Cardiac fibroblast (primary cell): ENCODE results near the gene TTYH1.

ENCODE experiments used
- DNase-seq, 2 donors: peaks; one replicate each; pipeline versions ENCODE4 v3.0.0 to v3.0.0-alpha.2; 2010; ENCODE audit warnings: low read depth in 2 of 2
- H3K4me3 ChIP-seq, 2 donors: replicated peaks in 1 of 2; 1 replicate in 1 of 2; 2 replicates in 1 of 2; pipeline ENCODE4 v1.5.1; 2011; ENCODE audit warnings: low read depth in 2 of 2, low read length in 2 of 2, mild to moderate bottlenecking in 2 of 2, moderate library complexity in 1 of 2
- CTCF ChIP-seq: IDR thresholded peaks from one replicate; pipeline ENCODE4 v1.5.1; 2011; ENCODE audit warnings: low read depth, mild to moderate bottlenecking, low read length, inconsistent platforms

The TTYH1 gene

GRCh38 chr19:54458648-54459281 is 43.5 kb downstream of the TTYH1 start:
- DNase-seq, result no peak
- no peak overlapping the region for H3K4me3 ChIP-seq
- TF ChIP-seq CTCF, result no peak

GRCh38 chr19:54459282-54460229 is 44.3 kb downstream of the TTYH1 start:
- DNase-seq, result no peak
- H3K4me3 ChIP-seq, result no peak overlapping the region
- TF ChIP-seq CTCF, result no peak

GRCh38 chr19:54460230-54461005 is 45.2 kb downstream of the TTYH1 start:
- TF ChIP-seq CTCF, result no peak
- H3K4me3 ChIP-seq, result no peak overlapping the region
- DNase-seq, result no peak

- no peak for TF ChIP-seq CTCF
- no peak overlapping the region for H3K4me3 ChIP-seq
- no peak for DNase-seq
Observed at GRCh38 chr19:54461210-54461609, 45.9 kb downstream of the TTYH1 start.

DNA sequence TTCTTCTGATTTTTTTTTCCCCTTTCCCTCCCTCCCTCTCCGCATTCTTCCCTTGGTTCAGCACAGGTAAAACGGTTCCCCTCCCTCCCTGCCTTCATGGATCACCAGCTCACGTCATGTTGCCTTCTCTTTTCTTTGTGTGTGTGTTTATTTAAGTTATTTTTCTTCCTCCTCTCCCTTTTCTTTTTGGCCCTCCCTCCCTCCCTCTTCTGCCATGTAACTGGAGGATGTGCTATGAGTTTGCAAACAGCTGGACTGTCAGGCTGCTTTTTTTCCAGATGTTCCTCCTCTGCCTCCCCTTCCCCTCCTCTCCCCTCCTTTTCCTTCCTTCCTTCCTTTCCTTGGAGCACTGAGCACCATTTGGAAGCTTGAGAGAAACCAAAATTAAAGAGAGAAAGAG is 46.3 kb downstream of the TTYH1 start:
- H3K4me3 ChIP-seq, result no peak overlapping the region
- TF ChIP-seq CTCF, result no peak
- peak; percentile 32 to 50 for DNase-seq

DNA sequence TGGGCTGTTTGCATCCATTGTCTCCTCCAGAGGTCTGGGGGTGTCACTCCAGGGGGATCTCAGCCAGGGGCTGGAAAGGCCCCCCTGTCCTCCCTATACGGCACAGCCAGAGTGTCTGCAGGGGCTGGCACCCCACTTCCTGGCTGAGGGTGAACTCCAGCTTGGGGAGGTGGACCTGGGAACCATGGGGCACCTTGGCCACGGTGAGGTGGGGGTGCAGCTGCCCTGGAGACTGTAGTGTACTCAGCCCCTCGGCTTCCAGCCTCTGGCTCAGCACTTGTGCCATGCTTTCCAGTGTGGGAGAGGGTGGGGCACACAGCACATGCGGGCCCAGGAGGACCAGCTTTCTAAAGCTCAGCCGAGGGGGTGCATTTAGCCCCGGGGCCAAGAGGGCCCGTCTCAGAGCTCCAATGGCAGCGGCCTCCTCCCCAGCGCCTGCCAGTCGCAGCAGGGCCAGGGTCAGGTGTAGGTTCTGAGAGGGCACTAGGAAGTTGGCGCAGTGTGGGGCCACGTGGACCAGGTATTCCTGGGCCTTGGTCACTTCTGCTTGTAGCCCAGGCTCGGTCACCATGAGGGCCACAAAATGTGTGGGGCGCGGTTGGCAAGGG is 46.9 kb downstream of the TTYH1 start:
- TF ChIP-seq CTCF, result no peak
- DNase-seq, result no peak
- H3K4me3 ChIP-seq, result peak overlapping the region; percentile 54 to 61
